ENCODE results near the gene C1QTNF12. TPM values are rescaled to one million over a fixed set of nuclear protein-coding genes. Genes with fewer than 3 reads are reported as not detected.

The C1QTNF12 gene, protein sequence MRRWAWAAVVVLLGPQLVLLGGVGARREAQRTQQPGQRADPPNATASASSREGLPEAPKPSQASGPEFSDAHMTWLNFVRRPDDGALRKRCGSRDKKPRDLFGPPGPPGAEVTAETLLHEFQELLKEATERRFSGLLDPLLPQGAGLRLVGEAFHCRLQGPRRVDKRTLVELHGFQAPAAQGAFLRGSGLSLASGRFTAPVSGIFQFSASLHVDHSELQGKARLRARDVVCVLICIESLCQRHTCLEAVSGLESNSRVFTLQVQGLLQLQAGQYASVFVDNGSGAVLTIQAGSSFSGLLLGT
- 1.2 TPM for total RNA-seq
- long read RNA-seq = 0 reads

DNA sequence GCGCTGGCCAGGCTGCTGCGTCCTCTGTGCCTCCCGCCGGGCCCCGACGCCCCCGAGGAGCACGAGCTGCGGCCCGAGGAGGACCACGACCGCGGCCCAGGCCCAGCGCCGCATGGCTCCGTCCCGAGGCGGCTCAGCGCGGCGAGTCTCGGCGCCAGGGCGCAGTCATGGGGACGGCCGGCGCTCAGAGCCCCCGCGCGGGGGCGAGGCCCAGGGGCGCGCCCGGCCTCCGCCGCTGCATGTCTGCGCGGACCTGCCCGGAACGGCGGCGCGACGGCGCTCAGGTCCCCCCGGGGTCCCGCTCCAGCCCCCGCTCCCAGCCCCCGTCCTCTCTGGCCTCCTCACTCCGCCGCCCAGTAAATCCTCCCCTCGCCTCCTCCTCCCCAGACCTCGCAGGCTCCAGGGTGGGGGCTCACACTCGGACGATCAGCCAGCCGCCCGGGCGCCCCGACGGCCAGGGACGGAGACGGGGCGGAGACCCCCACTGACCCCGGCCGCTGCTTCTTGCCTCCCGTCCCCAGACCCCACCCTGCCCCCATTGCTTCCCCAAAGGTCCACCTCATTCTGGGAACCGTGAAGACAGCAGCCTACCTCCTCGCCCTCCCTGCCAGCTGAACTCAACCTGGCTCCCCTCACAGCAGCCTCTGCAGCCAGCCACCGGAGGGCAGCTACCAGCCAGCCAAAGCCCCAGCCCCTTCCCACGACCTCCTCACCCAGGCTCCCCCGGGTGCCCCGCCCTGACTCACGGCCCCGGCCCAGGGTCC, at the start of gene C1QTNF12:
TSS of gene C1QTNF12 (minus strand) at position 146 of the 764 bp plus-strand sequence. CDS start at position 114, 32 bp downstream.
- TF ChIP-seq, protein P1, sequence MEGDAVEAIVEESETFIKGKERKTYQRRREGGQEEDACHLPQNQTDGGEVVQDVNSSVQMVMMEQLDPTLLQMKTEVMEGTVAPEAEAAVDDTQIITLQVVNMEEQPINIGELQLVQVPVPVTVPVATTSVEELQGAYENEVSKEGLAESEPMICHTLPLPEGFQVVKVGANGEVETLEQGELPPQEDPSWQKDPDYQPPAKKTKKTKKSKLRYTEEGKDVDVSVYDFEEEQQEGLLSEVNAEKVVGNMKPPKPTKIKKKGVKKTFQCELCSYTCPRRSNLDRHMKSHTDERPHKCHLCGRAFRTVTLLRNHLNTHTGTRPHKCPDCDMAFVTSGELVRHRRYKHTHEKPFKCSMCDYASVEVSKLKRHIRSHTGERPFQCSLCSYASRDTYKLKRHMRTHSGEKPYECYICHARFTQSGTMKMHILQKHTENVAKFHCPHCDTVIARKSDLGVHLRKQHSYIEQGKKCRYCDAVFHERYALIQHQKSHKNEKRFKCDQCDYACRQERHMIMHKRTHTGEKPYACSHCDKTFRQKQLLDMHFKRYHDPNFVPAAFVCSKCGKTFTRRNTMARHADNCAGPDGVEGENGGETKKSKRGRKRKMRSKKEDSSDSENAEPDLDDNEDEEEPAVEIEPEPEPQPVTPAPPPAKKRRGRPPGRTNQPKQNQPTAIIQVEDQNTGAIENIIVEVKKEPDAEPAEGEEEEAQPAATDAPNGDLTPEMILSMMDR (IDR thresholded peaks at IDR 0.05) = no peak
- Histone ChIP-seq H3K9me3 (no peaks in the 10 kb centered on the region), H3K4me1 (no peaks in the 10 kb centered on the region), H3K27ac (no peak within 1 kb of the TSS), H3K36me3 (no peaks in the 10 kb centered on the region), H3K4me3 (no peak within 1 kb of the TSS), H3K27me3 (ENCODE audit: low read depth) (peaks cover 42% of the 10 kb centered on the region)
- intact Hi-C loops (cut with DNase I) = no loop called here
- ATAC-seq (peak in 1 of 2 donors; percentile 18), DNase-seq (no peak)

DNA sequence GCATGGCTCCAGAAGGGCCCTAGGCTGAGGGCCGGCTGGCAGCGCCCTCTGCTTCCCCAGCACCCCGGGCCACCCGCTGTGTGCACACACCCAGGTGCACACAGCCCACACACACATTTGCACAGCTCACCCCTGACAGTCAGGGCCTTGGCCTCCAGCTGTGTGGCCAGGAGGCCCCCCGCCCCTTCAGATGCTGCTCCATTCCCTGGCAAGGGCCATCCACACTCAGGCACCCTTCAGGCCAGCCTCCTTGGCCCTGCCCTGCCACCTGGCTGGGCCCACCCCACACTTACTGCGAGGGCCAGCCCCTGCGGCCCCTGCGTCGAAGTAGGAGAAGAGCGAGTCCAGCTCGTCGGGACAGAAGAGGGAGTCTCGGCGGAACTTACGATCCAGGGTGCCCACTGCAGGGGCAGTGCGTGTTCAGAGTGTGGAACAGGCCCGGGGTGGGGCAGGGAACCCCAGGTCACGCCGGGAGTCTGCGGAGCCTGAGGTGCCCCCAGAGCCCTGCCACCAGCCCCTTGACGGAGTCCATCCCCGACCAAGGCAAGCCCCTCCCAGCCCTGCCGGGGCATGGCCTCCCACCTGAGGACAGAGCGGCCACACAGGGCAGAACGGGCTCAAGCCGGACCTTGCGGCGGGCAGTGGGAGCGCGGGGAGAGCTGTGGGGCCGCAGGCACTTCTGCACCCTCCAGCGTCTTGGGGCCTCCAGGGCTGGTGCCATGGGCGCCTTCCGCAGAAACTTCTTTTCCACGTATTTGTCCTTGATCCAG, 48.8 kb upstream of the C1QTNF12 start:
- Histone ChIP-seq H3K27ac (no peak overlapping the region), H3K36me3 (peaks cover 20% of the 10 kb centered on the region), H3K4me3 (no peak overlapping the region), H3K4me1 (no peaks in the 10 kb centered on the region), H3K27me3 (ENCODE audit: low read depth) (no peaks in the 10 kb centered on the region), H3K9me3 (no peaks in the 10 kb centered on the region)
- intact Hi-C loops (cut with DNase I) = no loop called here
- no peak for ATAC-seq
- TF ChIP-seq, protein P1 (IDR thresholded peaks at IDR 0.05) = no peak
- no peak for DNase-seq

DNA sequence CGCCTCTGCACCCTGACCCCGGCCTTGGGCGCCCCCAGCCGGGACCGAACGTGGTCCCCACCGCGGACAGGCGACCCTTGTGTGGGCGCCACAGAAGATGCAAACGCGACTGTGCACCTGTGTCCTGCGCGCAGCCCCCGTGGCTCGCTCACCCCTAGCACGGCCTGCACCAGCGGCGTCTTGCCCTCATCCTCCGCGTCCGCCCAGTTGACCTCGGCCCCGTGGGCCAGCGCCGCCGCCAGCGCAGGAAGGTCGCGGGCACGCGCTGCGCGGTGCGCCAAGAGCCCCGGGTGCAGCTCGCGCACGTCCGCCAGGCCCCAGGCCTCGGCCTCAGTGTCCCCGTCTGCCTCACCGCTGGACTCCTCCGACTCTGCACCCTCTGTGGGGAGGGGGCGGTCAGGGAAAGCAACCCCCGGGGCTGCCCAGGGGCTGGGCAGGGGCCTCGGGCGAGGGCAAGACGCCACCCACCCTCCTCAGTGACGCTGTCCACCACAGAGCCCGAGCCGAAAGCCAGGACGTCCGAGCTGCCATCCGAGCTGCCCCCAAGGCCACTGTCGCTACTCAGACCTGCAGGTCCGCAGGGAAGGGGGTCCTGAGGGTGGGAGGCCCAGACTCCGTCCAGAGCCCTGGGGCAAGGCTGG, 47.8 kb upstream of the C1QTNF12 start:
- H3K4me1 ChIP-seq = no peaks in the 10 kb centered on the region
- no peaks in the 10 kb centered on the region for H3K27me3 ChIP-seq (ENCODE audit: low read depth)
- H3K27ac ChIP-seq = no peak overlapping the region
- H3K36me3 ChIP-seq = peaks cover 14% of the 10 kb centered on the region
- no peak for ATAC-seq
- H3K9me3 ChIP-seq = no peaks in the 10 kb centered on the region
- TF ChIP-seq, protein P1 (IDR thresholded peaks at IDR 0.05) = no peak
- intact Hi-C loops (cut with DNase I) = no loop called here
- no peak for DNase-seq
- no peak overlapping the region for H3K4me3 ChIP-seq

DNA sequence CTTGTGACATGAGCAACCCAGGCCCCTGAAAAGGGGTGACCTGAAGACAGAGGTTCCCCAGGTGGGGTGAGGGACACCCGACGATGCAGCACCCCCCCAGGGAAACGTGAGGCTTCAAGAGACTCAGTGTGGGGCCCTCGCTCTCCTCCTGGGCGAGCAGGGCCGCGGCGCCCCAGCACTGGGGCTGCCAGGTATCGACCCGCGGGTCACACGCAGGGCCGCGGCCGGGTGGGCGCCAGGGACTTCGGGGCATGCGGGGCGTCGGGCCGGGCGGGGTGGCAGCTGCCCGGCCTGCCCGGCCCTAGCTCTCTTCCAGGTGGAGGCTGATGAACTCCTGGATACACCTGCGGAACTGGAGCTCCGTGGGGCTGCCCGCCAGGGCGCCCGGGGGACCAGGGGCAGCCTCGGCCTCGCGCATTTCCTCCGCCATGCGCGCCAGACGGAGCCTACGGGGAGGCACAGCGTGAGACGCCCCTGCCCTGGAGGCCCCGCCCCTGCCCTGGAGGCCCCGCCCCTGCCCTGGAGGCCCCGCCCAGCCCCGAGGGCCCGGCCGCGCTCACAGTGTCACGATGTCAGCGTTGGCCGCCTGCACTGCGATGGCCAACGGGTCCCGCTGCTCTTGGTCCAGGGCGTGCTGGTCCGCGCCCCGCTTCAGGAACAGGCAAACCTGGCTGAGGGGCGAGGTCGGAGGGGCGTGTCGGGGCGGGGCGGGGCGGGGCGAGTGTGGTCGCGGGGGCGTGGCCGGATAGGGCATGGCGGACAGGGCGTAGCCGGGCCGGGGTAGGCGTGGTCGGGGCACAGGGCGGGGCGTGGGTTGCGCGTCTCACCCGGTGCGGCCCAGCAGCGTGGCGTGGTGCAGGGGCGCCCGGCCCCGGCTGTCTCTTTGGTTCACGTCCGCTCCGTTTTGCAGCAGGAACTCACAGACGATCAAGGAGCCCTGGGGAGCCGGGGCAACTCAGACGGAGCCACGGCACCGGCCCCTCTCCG, 47.0 kb upstream of the C1QTNF12 start:
- no peak overlapping the region for H3K27ac ChIP-seq
- DNase-seq = no peak
- H3K36me3 ChIP-seq = peaks cover 14% of the 10 kb centered on the region
- no peaks in the 10 kb centered on the region for H3K4me1 ChIP-seq
- H3K27me3 ChIP-seq (ENCODE audit: low read depth) = no peaks in the 10 kb centered on the region
- intact Hi-C loops (cut with DNase I) = no loop called here
- H3K9me3 ChIP-seq = no peaks in the 10 kb centered on the region
- TF ChIP-seq, protein P1 (IDR thresholded peaks at IDR 0.05) = no peak
- ATAC-seq = peak in 1 of 2 donors; percentile 7
- H3K4me3 ChIP-seq = no peak overlapping the region
